GM12874 (cell line): ENCODE results near the gene LIFR.

Source experiments
- CTCF ChIP-seq: IDR thresholded peaks from 2 replicates; pipeline ENCODE4 v1.5.1; 2011; ENCODE audit warnings: low read depth, mild to moderate bottlenecking, control low read depth, low read length, moderate library complexity; ENCODE audit not compliant: insufficient read depth

LIFR gene

GRCh38 chr5:38500573-38501260 is 55.7 kb downstream of the LIFR start:
- no peak for TF ChIP-seq CTCF

- TF ChIP-seq CTCF = no peak
Measured at GRCh38 chr5:38497946-38498345, 58.5 kb downstream of the LIFR start.

- TF ChIP-seq CTCF = no peak
Measured at GRCh38 chr5:38494763-38495162, 61.7 kb downstream of the LIFR start.

GRCh38 chr5:38494175-38494574 is 62.3 kb downstream of the LIFR start:
- no peak for TF ChIP-seq CTCF

- 0 out of 2 replicates have a peak, but pooled peaks have one; percentile 7 for TF ChIP-seq CTCF
Measured at GRCh38 chr5:38483805-38484398, 72.5 kb downstream of the LIFR start.

- TF ChIP-seq CTCF = no peak
Measured at GRCh38 chr5:38479315-38479904, 77.0 kb downstream of the LIFR start.

- no peak for TF ChIP-seq CTCF
Measured at GRCh38 chr5:38478878-38479277, 77.6 kb downstream of the LIFR start.
